Aorta (tissue), 5 donors: Measurements from ENCODE around the gene PLCH2. TPM values are rescaled to one million over a fixed set of nuclear protein-coding genes. Genes with fewer than 3 reads are reported as not detected.

ENCODE experiments used
- ATAC-seq: fragments of 200-7000 bp; cut with Tn5 transposase; one replicate; pipeline ENCODE4 v1.9.1; 2022; ENCODE audit warnings: moderate library complexity; ENCODE audit not compliant: low FRiP score
- DNase-seq, 2 donors: peaks; one replicate each; pipeline ENCODE4 v3.0.0-alpha.2; 2020
- H3K27ac ChIP-seq, 2 donors: one replicate each; pipeline ENCODE4 v1.5.1; 2013; ENCODE audit warnings: low read length in 2 of 2, mild to moderate bottlenecking in 2 of 2, moderate library complexity in 2 of 2, control low read depth in 1 of 2, inconsistent platforms in 1 of 2, low read depth in 1 of 2
- H3K27me3 ChIP-seq, 2 donors: one replicate each; pipeline ENCODE4 v1.6.1; 2013; ENCODE audit warnings: control low read depth in 1 of 2, low read length in 1 of 2, mild to moderate bottlenecking in 1 of 2, moderate library complexity in 1 of 2; ENCODE audit not compliant: insufficient read depth in 2 of 2, control insufficient read depth in 1 of 2
- H3K36me3 ChIP-seq, 2 donors: one replicate each; pipeline ENCODE4 v1.6.1; 2013; ENCODE audit warnings: control low read depth in 1 of 2, low read length in 1 of 2, mild to moderate bottlenecking in 1 of 2; ENCODE audit not compliant: insufficient read depth in 2 of 2, control insufficient read depth in 1 of 2
- H3K4me1 ChIP-seq, 2 donors: one replicate each; pipeline ENCODE4 v1.6.1; 2013; ENCODE audit warnings: low read length in 2 of 2, control low read depth in 1 of 2, mild to moderate bottlenecking in 1 of 2, moderate library complexity in 1 of 2; ENCODE audit not compliant: insufficient read depth in 2 of 2, control insufficient read depth in 1 of 2
- H3K4me3 ChIP-seq, 2 donors: one replicate each; pipeline ENCODE4 v1.5.1; 2013; ENCODE audit warnings: low read length in 2 of 2, control low read depth in 1 of 2, mild to moderate bottlenecking in 1 of 2
- H3K9me3 ChIP-seq: one replicate; pipeline ENCODE4 v1.6.1; 2013; ENCODE audit warnings: mild to moderate bottlenecking, low read length; ENCODE audit not compliant: control insufficient read depth
- WGBS, 2 donors: extraction: QIAGEN DNeasy Blood & Tissue Kit; methylation state at CpG; one replicate each; pipeline ENCODE4 v1.1.7; 2013; 5-methylcytosine and 5-hydroxymethylcytosine counted together
- intact Hi-C, 2 donors: fragments of 100-400 bp; cut with DNase I; formaldehyde crosslinking; loops; one replicate each; pipeline versions ENCODE4 v1.14.2 to v1.15.0; 2022
- polyA plus RNA-seq, 2 donors: library from polyadenylated mRNA; stranded (reverse); fragments of 200-250 nt; gene quantifications; one replicate each; pipeline ENCODE4 v1.2.3, GENCODE V29; 2013
- total RNA-seq, 2 donors: library from RNA; stranded (reverse); fragmentation: NEBNext Ultra II Directional; extraction: Animal tissue kit (Norgen Biotek cat#: 25700); gene quantifications; one replicate each; pipeline ENCODE4 v1.2.1, GENCODE V29; 2021
- donor health status: healthy with polysubstance abuse.
- donor health status: Bipolar disorder and iron deficiency.
- donor health status: DM: no; HTN: no; CAD: no.
- donor health status: DM: no; HTN: no; CAD: no.
- donor health status: DM: yes; HTN: yes; CAD: no.

Gene PLCH2
- total and polyA plus RNA-seq, 4 donors = 0.71 to 1.6 TPM; not detected in 2

GRCh38 chr1:2513939-2514652 lies 38.0 kb downstream of the PLCH2 start:
- WGBS, 2 donors = 93 to 94% methylated on average over 41 to 43 of the region's 43 CpGs
- DNase-seq (no peak), ATAC-seq (no peak)
- H3K27me3 ChIP-seq = no peaks in the 10 kb centered on the region
- peaks cover 0 to 43% of the 10 kb centered on the region in 2 donors for H3K36me3 ChIP-seq
- no peaks in the 10 kb centered on the region for H3K4me1 ChIP-seq
- H3K27ac ChIP-seq = no peak overlapping the region
- H3K9me3 ChIP-seq = no peaks in the 10 kb centered on the region
- intact Hi-C loops = no loop called here
- H3K4me3 ChIP-seq = no peak overlapping the region

- Histone ChIP-seq H3K27me3 (no peaks in the 10 kb centered on the region), H3K36me3 (peaks cover 0 to 38% of the 10 kb centered on the region in 2 donors), H3K9me3 (no peaks in the 10 kb centered on the region), H3K27ac (no peak overlapping the region), H3K4me3 (no peak overlapping the region), H3K4me1 (no peaks in the 10 kb centered on the region)
- DNase-seq (no peak), ATAC-seq (no peak)
- intact Hi-C loops = no loop called here
- WGBS, 2 donors = 91 to 92% methylated on average over 45 of the region's 45 CpGs
Observed at GRCh38 chr1:2514863-2515762, 39.0 kb downstream of the PLCH2 start.

DNA sequence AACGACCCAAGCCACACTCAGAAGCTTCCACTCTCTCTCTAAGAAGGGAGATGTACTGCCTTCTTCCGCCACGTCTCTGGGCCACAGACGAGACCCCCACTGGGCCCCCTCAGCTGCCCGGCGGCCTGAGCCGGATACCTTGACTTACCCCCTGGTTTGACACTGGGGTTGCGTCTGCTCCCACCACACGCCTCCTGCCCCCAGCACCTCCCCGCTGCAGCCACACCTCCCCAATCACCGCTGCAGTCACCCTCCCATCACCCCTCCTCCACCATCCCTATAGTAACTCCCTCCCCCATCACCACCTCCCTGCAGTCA lies 39.6 kb downstream of the PLCH2 start:
- WGBS, 2 donors = 93 to 94% methylated on average over 8 to 11 of the region's 11 CpGs
- peaks cover 0 to 37% of the 10 kb centered on the region in 2 donors for H3K36me3 ChIP-seq
- H3K27ac ChIP-seq = no peak overlapping the region

GRCh38 chr1:2516124-2516523 lies 40.0 kb downstream of the PLCH2 start:
- intact Hi-C loops = no loop called here
- no peak for DNase-seq
- H3K36me3 ChIP-seq = peaks cover 0 to 36% of the 10 kb centered on the region in 2 donors

More for the DNA sequence above, 39.6 kb downstream of the PLCH2 start:
- DNase-seq = no peak
- intact Hi-C loops = no loop called here
- Histone ChIP-seq H3K4me3 (no peak overlapping the region), H3K27me3 (no peaks in the 10 kb centered on the region), H3K4me1 (no peaks in the 10 kb centered on the region), H3K9me3 (no peaks in the 10 kb centered on the region)
- ATAC-seq = no peak

DNA sequence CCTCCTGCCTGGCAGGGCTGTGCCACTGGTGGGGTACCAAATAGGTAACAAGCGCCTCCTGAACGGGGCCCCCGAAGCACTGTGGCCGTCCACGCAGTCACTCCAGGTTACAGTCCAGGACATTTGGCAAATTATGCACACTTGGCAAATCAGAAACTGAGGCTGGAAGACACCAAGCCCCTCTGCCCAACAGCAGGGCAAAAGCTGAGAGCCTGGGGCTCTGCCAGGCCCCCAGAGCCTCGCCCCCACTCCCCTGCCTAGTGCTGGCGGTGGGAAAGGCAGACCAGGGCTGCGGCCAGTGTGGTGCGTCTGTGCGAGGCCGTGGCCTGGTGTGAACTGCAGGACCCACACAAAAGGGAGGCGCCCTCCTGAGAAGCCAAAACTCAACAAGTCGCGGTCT lies 40.9 kb downstream of the PLCH2 start:
- Histone ChIP-seq H3K27me3 (no peaks in the 10 kb centered on the region), H3K9me3 (no peaks in the 10 kb centered on the region), H3K4me3 (no peak overlapping the region), H3K4me1 (no peaks in the 10 kb centered on the region), H3K36me3 (peaks cover 0 to 37% of the 10 kb centered on the region in 2 donors), H3K27ac (no peak overlapping the region)
- intact Hi-C loops = no loop called here
- ATAC-seq = no peak
- DNase-seq = no peak
- WGBS, 2 donors = 92 to 94% methylated on average over 14 of the region's 14 CpGs

More at GRCh38 chr1:2516124-2516523, 40.0 kb downstream of the PLCH2 start:
- H3K27me3 ChIP-seq = no peaks in the 10 kb centered on the region
- no peaks in the 10 kb centered on the region for H3K9me3 ChIP-seq
- no peak overlapping the region for H3K4me3 ChIP-seq
- WGBS, 2 donors = 95 to 96% methylated on average over 17 of the region's 17 CpGs
- H3K4me1 ChIP-seq = no peaks in the 10 kb centered on the region
- no peak overlapping the region for H3K27ac ChIP-seq
- no peak for ATAC-seq

- H3K27me3 ChIP-seq = no peaks in the 10 kb centered on the region
- DNase-seq (no peak), ATAC-seq (no peak)
- intact Hi-C loops = no loop called here
- WGBS, 2 donors = 94 to 95% methylated on average over 17 of the region's 17 CpGs
- H3K4me3 ChIP-seq = no peak overlapping the region
- peaks cover 0 to 32% of the 10 kb centered on the region in 2 donors for H3K36me3 ChIP-seq
- H3K9me3 ChIP-seq = no peaks in the 10 kb centered on the region
- no peaks in the 10 kb centered on the region for H3K4me1 ChIP-seq
- no peak overlapping the region for H3K27ac ChIP-seq
Observed at GRCh38 chr1:2517966-2518365, 41.9 kb downstream of the PLCH2 start.

- Histone ChIP-seq H3K4me1 (no peaks in the 10 kb centered on the region), H3K27ac (no peak overlapping the region), H3K9me3 (no peaks in the 10 kb centered on the region), H3K4me3 (no peak overlapping the region), H3K36me3 (peaks cover 0 to 32% of the 10 kb centered on the region in 2 donors), H3K27me3 (no peaks in the 10 kb centered on the region)
- intact Hi-C loops = no loop called here
- 94 to 96% methylated on average over 22 to 26 of the region's 26 CpGs for WGBS, 2 donors
- no peak for DNase-seq
- no peak for ATAC-seq
Observed at GRCh38 chr1:2518528-2518927, 42.4 kb downstream of the PLCH2 start.

- H3K4me3 ChIP-seq = no peak overlapping the region
- no peaks in the 10 kb centered on the region for H3K27me3 ChIP-seq
- no peak overlapping the region for H3K27ac ChIP-seq
- H3K36me3 ChIP-seq = peaks cover 0 to 28% of the 10 kb centered on the region in 2 donors
- no peaks in the 10 kb centered on the region for H3K4me1 ChIP-seq
- 85 to 87% methylated on average over 25 of the region's 25 CpGs for WGBS, 2 donors
- DNase-seq (no peak), ATAC-seq (no peak)
- H3K9me3 ChIP-seq = no peaks in the 10 kb centered on the region
- intact Hi-C loops = no loop called here
Observed at GRCh38 chr1:2519029-2519685, 43.1 kb downstream of the PLCH2 start.
